ENCODE results near the gene TES.

DNA sequence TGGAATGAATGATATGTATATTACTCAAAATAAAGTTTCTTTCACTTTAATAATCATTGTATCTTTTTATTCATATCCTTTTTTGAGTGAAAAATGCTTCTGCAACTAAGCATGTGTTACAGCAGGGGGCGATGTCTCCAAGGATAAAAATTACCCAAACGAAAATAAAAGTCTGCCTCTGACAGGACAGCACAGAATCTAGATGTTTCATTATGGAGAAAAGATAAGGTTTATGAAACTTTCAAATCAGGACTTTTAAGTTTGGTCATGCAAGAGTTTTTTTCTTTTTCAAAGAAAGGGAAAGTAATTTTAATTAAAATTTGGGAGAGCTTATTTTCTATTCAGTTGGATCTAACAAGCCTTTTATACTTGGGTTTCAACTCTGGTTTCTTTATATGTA, 48.4 kb downstream of the TES start:
- TF ChIP-seq CREB1 (IDR thresholded peaks at IDR 0.05) (no peak), CREB1 (CRISPR knock-in tag; IDR thresholded peaks at IDR 0.05) (no peak), POLR2A (IDR thresholded peaks at IDR 0.05; ENCODE audit: insufficient read depth in 1 of 2, low read depth in 2 of 2, low read length in 2 of 2) (no peak), ZNF382 (CRISPR knock-in tag; IDR thresholded peaks at IDR 0.05; ENCODE audit: borderline replicate concordance) (no peak), CHD2 (IDR thresholded peaks at IDR 0.05; ENCODE audit: low read depth, low read length) (no peak), NCOA1 (CRISPR knock-in tag; IDR thresholded peaks at IDR 0.05) (no peak), TCF12 (IDR thresholded peaks at IDR 0.05) (no peak), TCF12 (CRISPR knock-in tag; IDR thresholded peaks at IDR 0.05) (no peak), REPIN1 (CRISPR knock-in tag; IDR thresholded peaks at IDR 0.05; ENCODE audit: borderline replicate concordance, low read depth) (no peak), MAZ (IDR thresholded peaks at IDR 0.05; ENCODE audit: borderline replicate concordance, low read depth, low read length) (no peak), MAZ (CRISPR knock-in tag; IDR thresholded peaks at IDR 0.05; ENCODE audit: low read depth) (no peak), ELF1 (CRISPR knock-in tag; IDR thresholded peaks at IDR 0.05) (no peak), SMC3 (IDR thresholded peaks at IDR 0.05; ENCODE audit: low read length) (peak; percentile 85), ZFP1 (CRISPR knock-in tag; IDR thresholded peaks at IDR 0.05) (no peak)
- TF ChIP-seq, protein P1, sequence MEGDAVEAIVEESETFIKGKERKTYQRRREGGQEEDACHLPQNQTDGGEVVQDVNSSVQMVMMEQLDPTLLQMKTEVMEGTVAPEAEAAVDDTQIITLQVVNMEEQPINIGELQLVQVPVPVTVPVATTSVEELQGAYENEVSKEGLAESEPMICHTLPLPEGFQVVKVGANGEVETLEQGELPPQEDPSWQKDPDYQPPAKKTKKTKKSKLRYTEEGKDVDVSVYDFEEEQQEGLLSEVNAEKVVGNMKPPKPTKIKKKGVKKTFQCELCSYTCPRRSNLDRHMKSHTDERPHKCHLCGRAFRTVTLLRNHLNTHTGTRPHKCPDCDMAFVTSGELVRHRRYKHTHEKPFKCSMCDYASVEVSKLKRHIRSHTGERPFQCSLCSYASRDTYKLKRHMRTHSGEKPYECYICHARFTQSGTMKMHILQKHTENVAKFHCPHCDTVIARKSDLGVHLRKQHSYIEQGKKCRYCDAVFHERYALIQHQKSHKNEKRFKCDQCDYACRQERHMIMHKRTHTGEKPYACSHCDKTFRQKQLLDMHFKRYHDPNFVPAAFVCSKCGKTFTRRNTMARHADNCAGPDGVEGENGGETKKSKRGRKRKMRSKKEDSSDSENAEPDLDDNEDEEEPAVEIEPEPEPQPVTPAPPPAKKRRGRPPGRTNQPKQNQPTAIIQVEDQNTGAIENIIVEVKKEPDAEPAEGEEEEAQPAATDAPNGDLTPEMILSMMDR (CRISPR knock-in tag; IDR thresholded peaks at IDR 0.05): peak; percentile 66

Measured in HepG2 (cell line).